Ovary (tissue), 9 donors: ENCODE measurements around the gene COX6B2. TPM values are rescaled to one million over a fixed set of nuclear protein-coding genes. Genes with fewer than 3 reads are reported as not detected.
A peak's percentile ranks its signal among the peaks of the same experiment; 100 is the strongest.

Experiments
- DNase-seq, 5 donors: peaks; one replicate each; pipeline ENCODE4 v3.0.0-alpha.2; 2019 to 2020
- H3K27ac ChIP-seq, 2 donors: fragments of 200-600 bp; one replicate each; pipeline versions ENCODE4 v1.5.1 to v1.8.0; 2019 to 2022
- H3K27me3 ChIP-seq: fragments of 200-600 bp; one replicate; pipeline ENCODE4 v1.8.0; 2022
- H3K36me3 ChIP-seq: fragments of 200-600 bp; sonication (generic); one replicate; pipeline ENCODE4 v1.5.1; 2019
- H3K4me1 ChIP-seq: one replicate; pipeline ENCODE4 v1.8.1; 2013; ENCODE audit warnings: mild to moderate bottlenecking, moderate library complexity; ENCODE audit not compliant: insufficient read depth
- H3K4me3 ChIP-seq: fragments of 200-600 bp; sonication (generic); one replicate; pipeline ENCODE4 v1.5.1; 2017
- H3K9me3 ChIP-seq, 2 donors: fragments of 200-600 bp in 1 of 2; sonication (generic) in 1 of 2; one replicate each; pipeline versions ENCODE4 v1.5.1 to v1.8.1; 2013 to 2019; ENCODE audit warnings: mild to moderate bottlenecking in 1 of 2, moderate library complexity in 1 of 2
- EP300 ChIP-seq: sonication (generic); formaldehyde crosslinking; IDR thresholded peaks from one replicate; pipeline ENCODE4 v1.6.1; 2017; ENCODE audit warnings: antibody characterized with exemption
- POLR2A ChIP-seq: fragments of 450-650 bp; IDR thresholded peaks from one replicate; pipeline ENCODE4 v1.6.1; 2017; ENCODE audit warnings: antibody characterized with exemption, mild to moderate bottlenecking, moderate library complexity
- WGBS, 3 donors: extraction: QIAGEN DNeasy Blood & Tissue Kit in 1 of 3; methylation state at CpG; one replicate each; pipeline versions ENCODE4 v1.1.5 to v1.1.7; 2013 to 2017; 5-methylcytosine and 5-hydroxymethylcytosine counted together
- intact Hi-C, 4 donors: fragments of 100-400 bp; cut with DNase I; formaldehyde crosslinking; loops; one replicate each; pipeline versions ENCODE4 v1.11.0 to v1.15.1; 2022 to 2023
- polyA plus RNA-seq, 2 donors: library from polyadenylated mRNA; stranded (reverse); fragments of 200-250 nt in 1 of 2; fragments of 350-450 nt in 1 of 2; fragmentation: Illumina TruSeq in 1 of 2; extraction: RNeasy Lipid Tissue Mini Kit (QIAGEN cat#74804) in 1 of 2; gene quantifications; one replicate each; pipeline ENCODE4 v1.2.3, GENCODE V29; 2013 to 2014
- total RNA-seq, 7 donors: library from RNA; depleted of rRNA in 2 of 7; stranded (reverse); fragments of >200 nt in 2 of 7; fragmentation: NEBNext Ultra II Directional in 3 of 7; extraction: Animal tissue kit (Norgen Biotek cat#: 25700) in 3 of 7; gene quantifications; one replicate each; pipeline versions ENCODE4 v1.1.0 to v1.2.4, GENCODE V29; 2016 to 2023
- TF ChIP-seq, protein P1 (sequence below), 3 donors: fragments of 450-650 bp in 2 of 3; fragments of 200-600 bp in 1 of 3; IDR thresholded peaks; one replicate each; pipeline versions ENCODE4 v1.5.1 to v1.8.0; 2016 to 2022; ENCODE audit warnings: antibody characterized with exemption in 3 of 3, mild to moderate bottlenecking in 1 of 3
- donor health status: DM: no; HTN: no; CAD: no; lungs with moderate emphysema.
- donor health status: DM: no; HTN: no; CAD: no.
- donor health status: Bipolar disorder and iron deficiency.
- donor health status: DM: yes; HTN: yes; CAD: no.
- donor health status: DM: no; HTN: no; CAD: no.
- donor health status: DM: yes; HTN: yes; CAD: no.

COX6B2 gene
- total and polyA plus RNA-seq, 9 donors, result 0.10 to 1.5 (median 0.36) TPM; not detected in 2

DNA sequence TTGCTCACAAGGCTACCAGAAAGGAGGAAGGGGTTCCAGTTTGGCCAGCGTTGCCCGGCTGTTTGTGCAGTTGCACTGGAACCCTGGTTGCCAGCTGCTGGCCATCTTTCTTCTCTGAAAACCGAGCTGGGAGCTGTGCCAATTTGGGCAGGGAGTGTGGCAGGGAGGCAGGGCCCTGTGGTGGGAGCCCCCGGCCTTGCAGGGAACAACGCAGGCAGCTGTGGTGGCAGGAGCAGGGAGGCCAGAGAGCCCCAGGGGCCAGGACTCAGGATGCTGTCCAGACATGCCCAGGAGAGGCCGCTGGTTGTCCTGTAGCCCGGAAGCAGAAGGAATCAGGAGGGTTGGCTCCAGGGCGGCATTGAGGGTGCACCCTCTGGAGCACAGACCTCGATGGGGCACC is 10.1 kb downstream of the COX6B2 start:
- peaks cover 7% of the 10 kb centered on the region for H3K4me1 ChIP-seq
- DNase-seq, result peak in 1 of 5 donors; percentile 30
- H3K36me3 ChIP-seq, result no peaks in the 10 kb centered on the region
- intact Hi-C loops, result loop anchor here in 1 of 4 donors (5.0 kb wide), 1 partner anchor 38 kb away; the partner anchor contains the start of gene TMEM238
- H3K27me3 ChIP-seq, result no peaks in the 10 kb centered on the region
- no peaks in the 10 kb centered on the region for H3K9me3 ChIP-seq
- TF ChIP-seq POLR2A (no peak), EP300 (no peak)
- TF ChIP-seq, protein P1, sequence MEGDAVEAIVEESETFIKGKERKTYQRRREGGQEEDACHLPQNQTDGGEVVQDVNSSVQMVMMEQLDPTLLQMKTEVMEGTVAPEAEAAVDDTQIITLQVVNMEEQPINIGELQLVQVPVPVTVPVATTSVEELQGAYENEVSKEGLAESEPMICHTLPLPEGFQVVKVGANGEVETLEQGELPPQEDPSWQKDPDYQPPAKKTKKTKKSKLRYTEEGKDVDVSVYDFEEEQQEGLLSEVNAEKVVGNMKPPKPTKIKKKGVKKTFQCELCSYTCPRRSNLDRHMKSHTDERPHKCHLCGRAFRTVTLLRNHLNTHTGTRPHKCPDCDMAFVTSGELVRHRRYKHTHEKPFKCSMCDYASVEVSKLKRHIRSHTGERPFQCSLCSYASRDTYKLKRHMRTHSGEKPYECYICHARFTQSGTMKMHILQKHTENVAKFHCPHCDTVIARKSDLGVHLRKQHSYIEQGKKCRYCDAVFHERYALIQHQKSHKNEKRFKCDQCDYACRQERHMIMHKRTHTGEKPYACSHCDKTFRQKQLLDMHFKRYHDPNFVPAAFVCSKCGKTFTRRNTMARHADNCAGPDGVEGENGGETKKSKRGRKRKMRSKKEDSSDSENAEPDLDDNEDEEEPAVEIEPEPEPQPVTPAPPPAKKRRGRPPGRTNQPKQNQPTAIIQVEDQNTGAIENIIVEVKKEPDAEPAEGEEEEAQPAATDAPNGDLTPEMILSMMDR (IDR thresholded peaks at IDR 0.05), result no peak
- H3K27ac ChIP-seq, result no peak overlapping the region
- no peak overlapping the region for H3K4me3 ChIP-seq
- 73 to 77% (median 75%) methylated on average over 9 of the region's 9 CpGs for WGBS, 3 donors

DNA sequence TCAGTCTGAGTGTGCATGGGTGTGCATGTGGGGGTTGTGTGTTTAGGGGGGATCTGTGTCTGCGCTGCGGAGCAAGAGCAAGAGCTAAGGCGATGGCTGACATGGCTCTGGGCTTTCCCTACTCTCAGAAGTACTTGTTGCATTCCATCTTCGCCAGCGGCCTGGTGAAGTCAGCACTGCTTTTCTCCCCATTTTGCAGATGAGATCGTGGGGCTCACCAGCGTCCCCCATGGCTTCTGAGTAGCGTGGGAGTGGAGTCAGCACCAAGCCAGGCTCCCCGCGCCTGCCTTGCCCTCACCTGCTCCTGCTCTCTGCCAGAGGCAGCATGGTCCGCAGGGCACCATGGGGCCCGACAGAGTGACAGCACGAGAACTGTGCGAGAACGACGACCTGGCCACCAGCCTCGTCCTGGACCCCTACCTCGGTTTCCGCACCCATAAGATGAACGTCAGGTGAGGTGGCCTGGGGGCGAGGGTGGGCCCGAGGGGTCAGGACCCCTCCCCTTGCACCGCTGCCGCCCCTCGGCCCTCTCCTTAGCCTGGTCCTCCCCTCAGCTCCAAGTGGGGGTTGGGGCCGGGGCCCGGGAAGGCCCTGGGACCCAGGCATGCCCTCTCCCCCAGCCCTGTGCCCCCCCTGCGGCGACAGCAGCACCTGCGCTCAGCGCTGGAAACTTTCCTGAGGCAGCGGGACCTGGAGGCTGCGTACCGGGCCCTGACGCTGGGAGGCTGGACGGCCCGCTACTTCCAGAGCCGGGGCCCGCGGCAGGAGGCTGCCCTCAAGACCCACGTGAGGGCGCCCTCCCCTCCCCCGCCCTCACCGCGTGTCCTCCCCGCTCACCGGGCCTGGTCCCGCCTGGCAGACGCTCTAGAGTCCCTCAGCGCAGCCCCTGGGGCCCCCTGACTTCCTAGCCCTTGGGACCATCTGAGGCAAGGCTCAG is 12.7 kb downstream of the COX6B2 start:
- Histone ChIP-seq H3K27me3 (no peaks in the 10 kb centered on the region), H3K4me3 (peak overlapping the region; percentile 93), H3K36me3 (no peaks in the 10 kb centered on the region), H3K4me1 (peaks cover 9% of the 10 kb centered on the region), H3K27ac (no peak overlapping the region), H3K9me3 (no peaks in the 10 kb centered on the region)
- peak in 1 of 5 donors; percentile 46 for DNase-seq
- no peak for TF ChIP-seq EP300
- no peak for TF ChIP-seq POLR2A
- TF ChIP-seq, protein P1 (IDR thresholded peaks at IDR 0.05), result no peak
- intact Hi-C loops, result loop anchor here in 1 of 4 donors (5.0 kb wide), 1 partner anchor 40 kb away; the partner anchor contains the start of gene TMEM238
- 74 to 80% (median 79%) methylated on average over 39 to 50 of the region's 50 CpGs for WGBS, 3 donors

DNA sequence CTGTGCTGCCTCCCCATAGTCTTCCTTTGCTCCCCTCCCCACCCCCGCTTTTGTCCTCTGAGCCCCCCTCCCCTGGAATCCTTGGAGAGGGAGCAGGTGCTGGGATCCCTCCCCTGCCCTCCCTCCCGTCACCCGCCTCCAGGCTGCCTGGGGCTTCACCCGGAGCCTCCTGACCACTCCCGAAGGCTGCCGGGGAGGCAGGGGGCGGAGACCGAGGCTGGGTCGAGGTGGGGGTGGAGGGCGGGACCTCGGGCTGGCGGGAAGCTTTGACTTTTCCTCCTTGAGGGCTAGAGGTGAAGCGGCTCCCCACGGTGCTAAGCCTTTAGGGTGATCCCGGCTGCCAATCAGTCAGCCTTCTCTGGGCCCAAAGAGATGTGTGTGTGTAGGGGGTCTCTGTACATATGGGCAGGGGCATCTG is 13.3 kb downstream of the COX6B2 start:
- Histone ChIP-seq H3K27ac (peak overlapping the region in 1 of 2 donors; percentile 14), H3K9me3 (no peaks in the 10 kb centered on the region), H3K4me3 (peak overlapping the region; percentile 93), H3K27me3 (no peaks in the 10 kb centered on the region), H3K4me1 (peaks cover 9% of the 10 kb centered on the region), H3K36me3 (no peaks in the 10 kb centered on the region)
- DNase-seq, result peak; percentile 67 to 75 (median 68)
- intact Hi-C loops, result loop anchor here in 1 of 4 donors (5.0 kb wide), 1 partner anchor 41 kb away; the partner anchor contains the start of gene TMEM238
- WGBS, 3 donors, result 3 to 4% (median 3%) methylated on average over 5 to 15 of the region's 15 CpGs
- TF ChIP-seq EP300 (no peak), POLR2A (no peak)
- TF ChIP-seq, protein P1 (IDR thresholded peaks at IDR 0.05), result no peak

DNA sequence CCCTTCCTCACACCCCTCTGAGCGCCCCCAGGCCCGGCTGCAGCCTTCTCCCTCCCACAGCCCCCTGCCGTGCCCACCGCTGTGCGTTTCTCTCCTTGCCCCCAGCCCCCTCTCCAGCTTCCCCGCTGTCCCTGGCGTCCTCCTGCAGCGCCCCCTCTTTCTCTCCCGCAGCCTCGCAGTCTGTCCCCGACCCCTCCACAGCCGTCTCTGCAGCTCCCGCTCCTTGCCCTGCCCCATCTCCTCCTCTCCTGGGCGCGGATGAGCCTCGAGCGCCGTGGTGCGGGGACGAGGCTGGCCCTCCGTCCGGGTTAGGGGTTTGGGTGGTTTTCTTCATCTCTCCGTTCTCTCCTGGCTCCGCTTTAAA is 13.8 kb downstream of the COX6B2 start:
- H3K4me1 ChIP-seq, result peaks cover 9% of the 10 kb centered on the region
- WGBS, 3 donors, result 1 to 3% (median 2%) methylated on average over 24 of the region's 24 CpGs
- peak in 2 of 5 donors; percentile 35 to 54 for DNase-seq
- H3K27me3 ChIP-seq, result no peaks in the 10 kb centered on the region
- intact Hi-C loops, result loop anchor here in 1 of 4 donors (5.0 kb wide), 1 partner anchor 42 kb away; the partner anchor contains the start of gene TMEM238
- peak overlapping the region in 1 of 2 donors; percentile 70 for H3K27ac ChIP-seq
- no peaks in the 10 kb centered on the region for H3K9me3 ChIP-seq
- peak overlapping the region; percentile 93 for H3K4me3 ChIP-seq
- TF ChIP-seq POLR2A, result no peak
- no peak for TF ChIP-seq EP300
- TF ChIP-seq, protein P1 (IDR thresholded peaks at IDR 0.05), result no peak
- H3K36me3 ChIP-seq, result no peaks in the 10 kb centered on the region
